COLO668 (cell line): ENCODE measurements around the gene EHMT1.

ENCODE experiments used
- DNase-seq: peaks from one replicate; lab custom pipeline; 2025; ENCODE audit not compliant: unreplicated experiment; lab: John Stamatoyannopoulos, UW

EHMT1 gene

GRCh38 chr9:137643921-137644320 is 25.1 kb downstream of the EHMT1 start:
- DNase-seq: no peak

- DNase-seq: peak; percentile 7
Measured at GRCh38 chr9:137645211-137645610, 26.4 kb downstream of the EHMT1 start.

- DNase-seq: no peak
Measured at GRCh38 chr9:137646341-137646740, 27.5 kb downstream of the EHMT1 start.

- no peak for DNase-seq
Measured at GRCh38 chr9:137647096-137647714, 28.4 kb downstream of the EHMT1 start.

- DNase-seq: no peak
Measured at GRCh38 chr9:137648396-137648795, 29.6 kb downstream of the EHMT1 start.

GRCh38 chr9:137649553-137649952 is 30.7 kb downstream of the EHMT1 start:
- no peak for DNase-seq

GRCh38 chr9:137650259-137650658 is 31.5 kb downstream of the EHMT1 start:
- DNase-seq: no peak

DNA sequence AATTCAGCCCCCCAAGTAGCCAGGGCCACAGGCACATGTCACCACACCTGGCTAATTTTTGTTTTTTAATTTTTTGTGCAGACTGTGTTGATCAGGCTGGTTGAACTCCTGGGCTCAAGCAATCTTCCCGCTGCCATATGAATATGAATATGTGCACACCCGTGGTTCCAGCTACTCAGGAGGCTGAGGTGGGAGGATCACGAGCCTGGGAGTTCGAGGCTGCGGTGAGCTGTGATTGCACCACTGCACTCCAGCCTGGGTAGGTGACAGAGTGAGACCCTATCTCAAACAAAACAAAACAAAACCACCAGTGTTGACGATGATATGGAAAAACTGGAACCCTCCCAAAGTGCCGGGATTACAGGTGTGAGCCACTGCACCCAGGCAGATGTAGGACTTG is 32.0 kb downstream of the EHMT1 start:
- DNase-seq: no peak

DNA sequence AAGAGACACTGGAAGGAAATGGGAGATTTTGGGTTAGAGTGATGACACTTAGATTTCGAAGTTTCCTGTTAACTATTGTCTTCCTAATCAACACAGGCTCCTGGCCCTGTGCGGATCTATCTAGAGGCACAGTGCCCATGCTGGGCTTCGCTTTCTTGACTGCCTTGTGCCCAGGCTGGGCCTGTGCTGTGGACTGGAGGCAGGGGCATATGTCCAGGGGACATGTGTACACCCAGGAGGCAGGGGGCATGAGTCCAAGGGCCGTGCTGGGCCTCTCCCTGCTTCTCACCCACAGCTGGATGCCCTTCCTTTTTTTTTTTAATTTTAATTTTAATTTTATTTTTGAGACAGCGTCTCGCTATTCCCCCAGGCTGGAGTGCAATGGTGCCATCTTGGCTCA is 37.6 kb downstream of the EHMT1 start:
- DNase-seq: no peak

GRCh38 chr9:137657606-137658005 is 38.8 kb downstream of the EHMT1 start:
- no peak for DNase-seq

DNA sequence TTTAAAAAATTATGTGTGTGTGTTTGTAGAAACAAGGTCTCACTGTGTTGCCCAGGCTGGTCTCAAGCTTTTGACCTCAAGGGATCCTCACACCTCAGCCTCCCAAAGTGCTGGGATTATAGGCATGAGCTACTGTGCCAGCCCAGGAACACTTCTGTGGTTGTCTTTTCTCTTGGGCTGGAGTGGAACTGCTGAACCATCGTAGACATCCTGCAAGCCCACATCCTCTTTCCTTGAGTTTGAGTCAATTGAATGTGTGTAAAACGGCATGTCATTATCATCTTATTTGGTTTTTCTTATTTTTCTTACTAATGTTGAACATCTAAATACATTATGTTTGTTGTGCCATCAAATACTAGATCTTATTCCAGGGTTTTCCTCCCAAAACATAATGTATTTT is 40.0 kb downstream of the EHMT1 start:
- no peak for DNase-seq

DNA sequence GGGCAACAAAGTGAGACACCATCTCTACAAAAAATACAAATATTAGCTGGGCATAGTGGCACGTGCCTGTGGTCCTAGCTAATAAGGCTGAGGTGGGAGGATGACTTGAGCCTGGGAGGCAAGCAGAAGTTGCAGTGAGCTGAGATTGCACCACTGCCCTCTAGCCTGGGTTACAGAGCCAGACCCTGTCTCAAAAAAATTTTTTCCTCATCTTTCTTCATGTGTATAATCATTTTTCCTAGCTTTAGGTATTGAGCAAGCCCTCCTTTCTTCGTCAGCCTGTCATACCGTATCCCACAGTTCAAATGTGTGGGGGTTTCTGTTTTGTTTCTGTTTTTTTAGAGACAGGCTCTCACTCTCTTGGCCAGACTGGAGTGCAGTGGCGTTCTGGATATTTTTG is 41.3 kb downstream of the EHMT1 start:
- DNase-seq: no peak

GRCh38 chr9:137663584-137663983 is 44.8 kb downstream of the EHMT1 start:
- DNase-seq: no peak

DNA sequence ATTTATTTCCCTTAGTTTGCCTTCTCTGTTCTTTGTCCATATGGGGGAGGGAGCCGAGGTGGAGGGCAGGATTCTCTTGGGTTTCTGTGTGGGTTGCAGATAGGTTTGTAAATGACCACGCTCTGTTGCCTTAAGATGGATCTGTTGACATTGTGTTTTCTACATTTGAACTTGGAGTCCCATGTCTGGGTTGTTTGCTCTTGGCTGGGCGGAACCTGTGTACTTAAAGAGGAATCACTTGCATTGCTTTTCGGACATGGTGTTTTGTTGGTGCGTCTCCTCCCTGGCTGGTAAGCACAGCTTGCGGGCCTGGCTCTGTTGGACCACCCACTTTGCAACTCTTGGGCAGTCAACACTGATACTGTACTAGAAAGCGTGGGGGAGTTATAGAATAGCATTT is 45.9 kb downstream of the EHMT1 start:
- no peak for DNase-seq

DNA sequence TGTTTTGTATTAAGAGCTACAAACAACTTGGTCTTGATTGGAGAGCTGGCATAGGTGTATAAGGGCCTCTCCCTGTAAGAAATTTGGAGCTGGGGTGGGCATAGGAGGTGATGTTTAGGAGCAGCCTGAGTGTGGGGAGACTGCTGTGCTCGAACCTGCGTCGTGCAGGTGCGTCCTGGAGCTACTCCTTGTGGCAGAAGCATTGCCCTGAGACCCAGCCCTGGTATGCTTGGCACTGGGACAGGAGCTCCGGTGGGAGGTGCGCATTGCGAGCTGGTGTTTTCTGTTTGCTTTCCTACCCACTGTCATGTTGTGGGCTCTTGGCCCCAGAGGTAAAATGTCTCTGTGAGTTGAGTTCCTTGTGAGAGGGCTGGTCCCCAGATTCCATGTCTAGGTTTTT is 46.4 kb downstream of the EHMT1 start:
- no peak for DNase-seq

GRCh38 chr9:137665697-137666512 is 47.1 kb downstream of the EHMT1 start:
- DNase-seq: no peak

DNA sequence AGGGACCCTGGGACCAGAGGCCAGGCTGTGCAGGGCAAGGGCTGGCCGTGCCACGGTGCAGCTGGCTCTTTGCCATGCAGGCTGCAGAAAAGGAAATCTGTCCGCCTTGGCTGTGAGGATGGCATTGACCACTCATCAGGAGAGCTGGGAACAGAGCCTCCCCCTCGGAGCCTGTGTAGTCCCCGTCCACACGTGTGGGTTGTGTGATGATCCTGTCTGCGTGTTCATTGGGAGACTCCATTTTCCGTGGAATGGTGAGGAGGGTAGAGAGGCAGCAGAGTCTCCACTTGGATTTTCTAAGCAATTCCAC is 47.7 kb downstream of the EHMT1 start:
- DNase-seq: no peak

GRCh38 chr9:137666955-137667670 is 48.3 kb downstream of the EHMT1 start:
- DNase-seq: peak; percentile 28

DNA sequence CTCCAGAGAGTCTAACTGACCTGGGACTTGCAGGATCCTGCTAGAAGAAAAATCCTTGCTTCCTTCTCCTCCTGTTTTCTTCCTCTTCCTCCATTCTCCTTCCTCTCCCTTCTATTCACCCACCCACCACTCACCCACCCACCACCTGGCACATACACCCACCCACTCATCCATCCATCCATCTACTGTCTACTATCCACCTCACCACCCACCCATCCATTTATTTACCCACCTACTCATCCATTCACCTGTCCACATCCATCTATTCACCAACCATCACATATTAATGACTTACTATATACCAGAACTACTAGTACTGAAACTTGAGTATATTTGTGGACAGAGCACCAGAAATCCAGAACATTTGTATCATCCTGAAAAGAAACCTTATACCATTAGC is 49.4 kb downstream of the EHMT1 start:
- no peak for DNase-seq

GRCh38 chr9:137669261-137669672 is 50.5 kb downstream of the EHMT1 start:
- no peak for DNase-seq

DNA sequence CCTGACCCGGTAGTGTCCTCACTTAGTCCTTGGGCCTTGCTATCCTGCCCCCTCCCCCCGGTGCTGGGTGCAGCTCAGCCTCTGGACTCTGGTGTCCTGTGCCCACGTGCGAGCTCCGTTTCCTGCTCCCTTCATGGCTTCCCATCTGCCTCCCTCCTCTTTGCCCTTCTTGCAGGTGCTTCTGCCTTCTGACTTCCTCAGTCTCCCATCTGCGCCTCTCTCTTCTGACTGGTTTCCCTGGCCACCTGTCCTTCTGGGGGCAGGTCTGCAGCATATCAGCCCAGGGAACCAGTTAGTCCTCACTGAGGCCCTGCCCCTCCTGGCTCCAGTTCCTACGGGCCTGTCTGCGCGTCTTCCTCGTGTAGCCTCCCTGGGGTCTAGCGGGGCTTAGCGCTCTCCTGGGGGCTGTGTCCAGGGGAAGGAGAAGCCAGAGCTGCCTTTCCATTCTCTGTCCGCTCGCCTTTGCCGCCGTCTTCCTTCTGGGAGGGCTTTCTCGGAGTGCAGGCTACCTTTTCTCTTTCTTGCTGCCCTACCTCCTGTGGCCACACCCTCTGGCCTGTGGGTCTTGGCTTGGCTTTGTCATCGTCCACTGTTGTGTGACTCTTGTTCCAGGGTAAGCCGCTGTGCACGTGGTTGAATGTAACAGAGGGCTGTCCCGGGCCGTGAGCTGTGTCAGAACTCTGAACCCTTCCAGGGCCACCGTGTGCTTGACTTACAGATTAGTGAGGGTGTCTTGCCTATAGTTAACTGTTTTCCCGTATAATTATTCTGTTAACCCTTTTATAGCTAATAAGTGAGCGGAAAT is 51.8 kb downstream of the EHMT1 start:
- no peak for DNase-seq

GRCh38 chr9:137671196-137671538 is 52.4 kb downstream of the EHMT1 start:
- DNase-seq: no peak
